Fibroblast of the aortic adventitia (primary cell): Measurements from ENCODE around the gene ANO4. TPM values are rescaled to one million over a fixed set of nuclear protein-coding genes. Genes with fewer than 3 reads are reported as not detected.

Source experiments
- DNase-seq: peaks from one replicate; pipeline ENCODE4 v3.0.0-alpha.2; 2010; ENCODE audit warnings: low read depth
- H3K4me3 ChIP-seq: 2 replicates; pipeline ENCODE4 v1.5.1; 2011; ENCODE audit warnings: low read depth, mild to moderate bottlenecking, control low read depth, low read length, moderate library complexity
- total RNA-seq: library from RNA; depleted of rRNA; stranded (reverse); fragments of >200 nt; gene quantifications from 2 replicates; pipeline ENCODE4 v1.2.3, GENCODE V29; 2012; ENCODE audit warnings: low replicate concordance
- TF ChIP-seq, protein P1 (sequence below): IDR thresholded peaks from 2 replicates; pipeline ENCODE4 v1.5.1; 2011; ENCODE audit warnings: mild to moderate bottlenecking, low read length, control low read depth, inconsistent platforms; ENCODE audit not compliant: insufficient read depth

Gene ANO4
- total RNA-seq, 1 donor, result 0.18 TPM

DNA sequence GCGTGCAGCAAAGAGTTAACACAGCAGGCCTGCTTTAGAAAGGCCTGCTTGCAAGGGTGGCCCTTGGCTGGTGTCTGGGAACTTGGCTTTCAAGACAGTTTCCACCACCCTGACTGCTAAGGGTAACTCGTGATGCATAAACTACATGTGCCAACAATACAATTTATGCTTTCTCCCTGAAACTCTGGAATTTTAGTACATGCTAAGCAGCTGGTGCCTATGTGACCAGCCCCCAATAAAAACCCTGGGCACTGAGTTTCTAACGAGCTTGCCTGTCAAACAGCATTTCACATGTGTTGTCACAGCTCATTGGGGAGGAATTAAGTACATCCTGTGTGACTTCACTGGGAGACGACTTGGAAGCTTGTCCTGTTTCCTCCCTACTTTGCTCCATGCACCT lies 282.3 kb downstream of the ANO4 start:
- TF ChIP-seq, protein P1, sequence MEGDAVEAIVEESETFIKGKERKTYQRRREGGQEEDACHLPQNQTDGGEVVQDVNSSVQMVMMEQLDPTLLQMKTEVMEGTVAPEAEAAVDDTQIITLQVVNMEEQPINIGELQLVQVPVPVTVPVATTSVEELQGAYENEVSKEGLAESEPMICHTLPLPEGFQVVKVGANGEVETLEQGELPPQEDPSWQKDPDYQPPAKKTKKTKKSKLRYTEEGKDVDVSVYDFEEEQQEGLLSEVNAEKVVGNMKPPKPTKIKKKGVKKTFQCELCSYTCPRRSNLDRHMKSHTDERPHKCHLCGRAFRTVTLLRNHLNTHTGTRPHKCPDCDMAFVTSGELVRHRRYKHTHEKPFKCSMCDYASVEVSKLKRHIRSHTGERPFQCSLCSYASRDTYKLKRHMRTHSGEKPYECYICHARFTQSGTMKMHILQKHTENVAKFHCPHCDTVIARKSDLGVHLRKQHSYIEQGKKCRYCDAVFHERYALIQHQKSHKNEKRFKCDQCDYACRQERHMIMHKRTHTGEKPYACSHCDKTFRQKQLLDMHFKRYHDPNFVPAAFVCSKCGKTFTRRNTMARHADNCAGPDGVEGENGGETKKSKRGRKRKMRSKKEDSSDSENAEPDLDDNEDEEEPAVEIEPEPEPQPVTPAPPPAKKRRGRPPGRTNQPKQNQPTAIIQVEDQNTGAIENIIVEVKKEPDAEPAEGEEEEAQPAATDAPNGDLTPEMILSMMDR, result no peak
- DNase-seq, result peak; percentile 64
- no peak overlapping the region for H3K4me3 ChIP-seq

DNA sequence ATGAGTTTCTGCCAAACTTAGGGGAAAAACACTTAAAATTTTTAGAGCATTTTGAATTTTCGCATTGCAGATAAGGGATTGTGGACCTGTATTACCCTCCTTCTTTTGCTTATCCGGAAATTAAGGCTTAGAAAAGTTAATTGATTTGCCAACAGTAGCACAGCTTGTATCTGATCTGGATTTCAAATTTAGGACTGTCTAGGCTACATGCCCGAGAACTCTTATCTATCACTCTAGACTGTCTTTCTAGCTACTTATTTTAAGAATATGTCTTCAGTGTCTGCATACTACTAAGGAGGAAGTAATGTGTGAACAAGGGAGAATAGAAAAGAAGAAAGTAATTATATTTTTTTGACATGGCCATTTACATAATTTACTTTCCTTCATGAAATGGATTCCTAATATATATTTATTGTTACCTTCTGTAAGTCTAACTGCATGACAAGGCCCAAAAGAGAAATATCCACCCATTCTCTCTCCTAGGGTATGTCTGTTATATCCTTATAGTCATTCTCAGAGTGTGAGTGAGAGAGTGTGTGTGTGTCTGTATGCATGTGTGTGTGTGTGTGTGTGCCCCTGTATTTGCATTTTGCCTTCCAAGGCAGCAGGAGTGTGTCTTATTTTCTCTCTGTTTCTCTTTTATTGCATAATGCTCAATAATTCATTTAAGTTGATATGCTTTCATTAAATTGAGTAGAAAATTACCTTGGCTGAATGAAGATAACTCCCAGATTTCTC lies 283.4 kb downstream of the ANO4 start:
- TF ChIP-seq, protein P1, result no peak

DNA sequence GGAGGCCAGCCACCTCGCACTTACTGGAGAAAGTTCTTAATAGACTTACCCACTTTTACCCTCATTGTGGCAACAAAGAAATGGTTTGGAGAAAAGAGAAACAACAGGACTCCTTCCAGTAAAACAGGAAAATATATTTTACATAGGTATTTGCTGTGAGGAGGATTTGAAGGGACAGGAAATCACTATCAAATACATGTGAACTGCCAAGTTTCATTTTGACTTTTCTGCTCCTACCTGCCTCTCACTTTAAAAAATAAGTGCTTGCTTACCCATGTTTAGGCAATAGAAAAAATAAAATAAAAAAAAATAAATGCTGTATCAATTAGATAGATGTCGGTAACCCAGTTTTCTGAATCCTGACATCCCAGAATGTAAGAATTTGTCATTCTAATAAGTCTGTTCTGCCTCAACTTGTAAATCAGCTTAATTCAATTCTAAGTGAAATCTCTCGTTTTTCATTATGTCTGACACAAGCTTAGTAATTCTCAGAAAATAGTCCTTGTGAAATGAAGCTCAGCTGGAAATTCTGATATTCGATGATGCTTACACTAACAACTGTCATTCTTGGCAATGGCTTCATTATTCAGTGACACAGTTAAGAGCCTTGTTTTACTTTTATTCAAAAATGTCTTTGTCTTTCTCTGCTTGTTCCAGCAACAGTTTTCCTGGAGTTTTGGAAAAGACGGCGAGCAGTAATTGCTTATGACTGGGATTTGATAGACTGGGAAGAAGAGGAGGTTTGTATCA lies 284.1 kb downstream of the ANO4 start:
- no peak overlapping the region for H3K4me3 ChIP-seq
- TF ChIP-seq, protein P1, result no peak
- DNase-seq, result no peak

More for the DNA sequence above, 283.4 kb downstream of the ANO4 start:
- H3K4me3 ChIP-seq, result no peak overlapping the region
- DNase-seq, result no peak

DNA sequence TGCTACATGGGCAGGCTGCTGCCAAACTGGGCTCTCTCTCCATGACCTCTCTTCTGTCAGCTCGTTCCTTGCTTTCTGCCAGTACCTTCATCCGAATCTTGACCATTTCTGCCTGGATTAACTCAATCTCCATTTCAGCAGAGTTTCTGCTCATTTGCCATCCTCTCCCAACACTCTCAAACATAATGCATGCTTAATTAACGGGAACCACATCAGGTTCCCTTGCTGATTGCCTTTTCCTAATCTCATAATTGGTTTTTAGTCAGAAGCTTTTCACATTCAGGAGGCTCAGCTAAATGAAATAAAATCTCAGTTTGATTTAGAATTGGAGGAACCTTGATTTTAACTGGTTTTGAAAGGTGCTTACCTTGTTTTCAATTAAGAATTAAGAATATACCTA lies 288.1 kb downstream of the ANO4 start:
- DNase-seq, result no peak
- TF ChIP-seq, protein P1, result no peak
- H3K4me3 ChIP-seq, result no peak overlapping the region

DNA sequence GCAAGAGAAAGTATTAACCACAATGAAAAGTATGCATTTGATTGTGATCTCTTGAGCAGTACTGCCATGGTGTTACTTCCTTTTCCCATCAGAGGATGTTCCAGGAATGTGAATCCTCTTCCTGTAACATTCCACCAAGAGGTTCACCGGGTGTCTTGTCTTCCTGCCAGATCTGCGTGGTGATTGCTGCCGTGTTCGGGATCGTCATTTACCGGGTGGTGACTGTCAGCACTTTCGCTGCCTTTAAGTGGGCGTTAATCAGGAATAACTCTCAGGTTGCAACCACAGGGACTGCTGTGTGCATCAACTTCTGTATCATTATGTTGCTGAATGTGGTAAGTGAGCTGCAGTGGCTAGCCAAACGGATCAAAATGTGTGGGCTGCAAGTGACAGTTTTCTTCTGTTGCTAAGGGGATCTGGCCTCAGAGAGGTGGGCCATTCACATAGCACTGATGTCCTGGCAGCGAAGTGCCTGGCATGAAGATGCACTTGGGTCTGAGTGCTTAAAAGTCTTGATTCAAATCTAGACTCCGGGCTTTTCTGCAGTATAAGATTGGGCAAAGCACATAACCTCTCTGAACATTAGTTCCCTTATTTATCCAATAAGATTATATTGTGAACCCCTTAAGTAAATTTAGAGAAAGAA lies 292.0 kb downstream of the ANO4 start:
- DNase-seq, result peak; percentile 13
- TF ChIP-seq, protein P1, result no peak
- H3K4me3 ChIP-seq, result no peak overlapping the region

DNA sequence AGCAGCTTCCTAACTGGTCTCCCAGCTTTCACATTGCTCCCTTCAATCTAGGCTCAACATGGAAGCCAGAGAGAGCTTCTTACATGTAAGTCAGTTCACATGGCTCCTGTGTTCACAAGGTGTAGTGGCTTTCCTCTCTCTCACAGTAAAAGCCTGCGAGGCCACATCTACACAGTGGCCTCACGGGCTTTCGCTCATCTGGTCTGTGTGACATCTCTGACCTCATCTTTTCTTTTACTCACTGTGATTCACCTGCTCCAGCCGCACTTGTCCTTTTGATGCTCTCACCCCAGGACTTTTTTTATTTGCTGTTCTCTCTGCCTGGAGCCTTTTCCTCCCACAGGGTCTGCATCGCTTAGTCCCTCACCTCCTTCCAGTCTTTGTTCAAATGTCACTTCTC lies 293.3 kb downstream of the ANO4 start:
- no peak for DNase-seq
- TF ChIP-seq, protein P1, result no peak
- H3K4me3 ChIP-seq, result no peak overlapping the region
